NCI-H345 (cell line): Measurements from ENCODE around the gene NOS1.

ENCODE experiments used
- DNase-seq: peaks from one replicate; lab custom pipeline; 2025; lab: John Stamatoyannopoulos, UW

Gene NOS1

DNA sequence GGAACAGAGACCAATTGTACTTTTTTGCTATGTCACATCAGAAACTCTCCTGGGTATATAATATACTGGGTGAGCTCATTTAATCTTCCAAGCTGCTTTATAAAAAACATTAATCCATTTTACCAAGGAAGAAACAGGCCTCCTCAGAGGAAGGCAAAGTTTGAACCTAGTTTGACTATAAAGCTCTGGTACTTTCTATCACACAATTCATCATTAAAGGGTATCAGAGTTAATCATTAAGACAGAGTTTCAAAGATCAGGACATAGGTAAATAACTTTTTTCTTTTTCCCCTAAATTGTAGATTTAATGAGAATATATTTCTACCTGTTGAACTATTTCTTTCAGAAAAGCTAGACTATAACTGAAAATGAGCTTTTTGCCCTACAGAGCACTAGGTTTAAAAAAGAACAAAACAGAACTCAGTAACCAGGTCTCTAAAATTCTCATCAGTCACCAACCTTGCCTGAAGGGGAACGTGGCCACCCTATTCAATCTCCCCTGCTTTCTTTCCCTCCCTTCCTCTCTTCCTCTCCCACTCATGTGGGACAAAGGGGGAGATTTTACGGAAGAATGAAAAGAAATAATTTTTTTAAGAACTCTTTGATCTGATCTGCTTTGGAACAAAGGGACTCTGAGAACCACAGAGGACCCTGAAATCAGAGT is 189.8 kb downstream of the NOS1 start:
- no peak for DNase-seq

DNA sequence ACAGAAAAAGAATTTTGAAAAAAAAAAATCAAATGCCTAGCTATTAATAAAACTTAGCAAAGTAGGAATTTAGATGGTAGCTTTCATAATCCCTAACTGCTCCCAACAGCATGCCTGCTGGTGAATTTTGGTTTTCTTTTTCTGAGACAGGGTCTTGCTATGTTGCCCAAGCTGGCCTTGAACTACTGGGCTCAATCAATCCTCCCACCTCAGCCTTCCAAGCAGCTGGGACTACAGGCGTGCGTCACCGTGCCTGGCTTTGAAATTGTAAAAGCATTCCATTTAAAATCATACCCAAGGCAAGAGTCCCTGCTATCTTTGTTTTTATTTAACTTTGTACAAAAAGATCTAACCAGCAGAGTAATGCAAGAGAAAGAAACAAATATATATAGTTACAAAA is 191.9 kb downstream of the NOS1 start:
- DNase-seq = no peak

DNA sequence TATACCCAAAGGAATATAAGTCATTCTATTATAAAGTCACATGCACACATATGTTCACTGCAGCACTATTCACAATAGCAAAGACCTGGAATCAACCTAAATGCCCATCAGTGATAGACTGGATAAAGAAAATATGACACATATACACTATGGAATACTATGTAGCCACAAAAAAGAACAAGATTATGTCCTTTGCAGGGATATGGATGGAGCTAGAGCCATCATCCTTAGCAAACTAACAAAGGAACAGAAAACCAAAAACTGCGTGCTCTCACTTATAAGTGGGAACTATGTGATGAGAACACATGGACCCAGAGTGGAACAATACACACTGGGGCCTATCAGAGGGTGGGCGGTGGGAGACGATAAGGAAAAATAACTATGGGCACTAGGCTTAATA is 192.4 kb downstream of the NOS1 start:
- no peak for DNase-seq

DNA sequence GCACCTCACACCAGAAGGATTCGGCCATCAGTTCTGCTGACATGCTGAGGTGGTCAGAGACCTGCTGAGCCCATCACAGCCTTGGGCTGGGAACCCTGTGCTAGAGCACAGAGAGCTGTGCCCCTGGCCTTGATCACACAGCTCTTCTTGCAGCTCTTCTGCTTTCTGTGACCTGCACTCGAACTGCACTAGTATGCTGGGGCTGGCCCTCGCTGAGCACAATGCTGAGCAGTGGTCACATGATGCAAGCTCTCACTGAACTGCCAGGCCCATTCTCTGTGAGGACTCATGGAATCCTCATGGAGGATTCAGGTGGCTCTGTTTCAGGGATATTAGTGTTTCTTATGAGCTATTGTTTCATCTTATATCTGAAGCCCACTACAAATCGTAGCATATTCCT is 193.7 kb downstream of the NOS1 start:
- DNase-seq = no peak

DNA sequence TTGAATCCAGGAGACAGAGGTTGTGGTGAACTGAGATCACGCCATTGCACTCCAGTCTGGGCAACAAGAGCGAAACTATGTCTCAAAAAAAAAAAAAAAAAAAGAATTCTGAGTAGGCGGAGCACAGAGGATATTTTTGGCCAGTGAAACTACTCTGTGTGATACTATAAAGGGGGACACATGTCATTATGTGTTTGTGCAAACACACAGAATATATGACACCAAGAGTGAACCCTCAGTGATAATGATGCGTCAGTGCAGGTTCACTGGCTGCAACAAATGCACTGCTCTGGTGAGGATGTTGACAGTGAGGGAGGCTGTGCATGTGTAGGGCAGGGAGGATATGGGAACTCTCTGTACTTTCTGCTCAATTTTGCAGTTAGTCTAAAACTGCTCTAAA is 195.3 kb downstream of the NOS1 start:
- DNase-seq = no peak

DNA sequence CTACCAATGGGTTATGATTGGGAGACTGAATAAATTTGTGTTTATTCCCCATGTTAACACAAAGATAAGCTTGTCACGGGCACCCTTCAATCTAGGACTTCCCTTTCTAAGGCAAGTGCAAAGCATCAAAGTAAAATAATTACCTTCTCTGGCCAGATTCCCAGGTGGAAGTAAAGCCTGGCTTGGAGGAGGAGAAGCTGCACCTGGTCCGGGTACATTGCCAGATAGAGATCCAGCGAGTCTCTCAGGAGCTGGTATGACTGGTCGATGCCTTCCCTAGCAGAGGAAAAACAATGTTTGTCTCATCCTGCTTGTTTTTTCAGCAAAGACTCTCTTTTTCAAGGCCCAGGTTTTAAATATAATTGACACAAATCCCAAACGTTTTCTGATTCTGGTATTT is 196.1 kb downstream of the NOS1 start:
- DNase-seq = no peak

DNA sequence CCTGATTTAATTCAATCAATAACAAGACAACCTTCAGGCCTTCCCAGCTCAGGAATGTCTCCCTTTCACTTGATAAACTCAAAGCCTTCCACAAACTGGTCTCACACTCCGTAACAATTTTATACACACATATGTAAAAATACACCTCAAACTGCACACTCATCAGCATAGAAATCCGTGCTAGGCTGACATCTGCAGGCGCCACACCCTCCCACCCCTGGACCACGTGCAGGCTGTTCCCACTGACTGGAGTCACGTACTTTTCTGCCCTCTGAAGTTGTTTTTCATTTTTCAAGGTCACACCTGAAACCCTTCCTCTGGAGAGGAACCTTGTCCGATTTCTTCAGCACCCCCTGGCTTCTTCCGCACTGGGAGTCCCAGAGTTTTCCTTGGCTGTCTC is 198.8 kb downstream of the NOS1 start:
- no peak for DNase-seq

DNA sequence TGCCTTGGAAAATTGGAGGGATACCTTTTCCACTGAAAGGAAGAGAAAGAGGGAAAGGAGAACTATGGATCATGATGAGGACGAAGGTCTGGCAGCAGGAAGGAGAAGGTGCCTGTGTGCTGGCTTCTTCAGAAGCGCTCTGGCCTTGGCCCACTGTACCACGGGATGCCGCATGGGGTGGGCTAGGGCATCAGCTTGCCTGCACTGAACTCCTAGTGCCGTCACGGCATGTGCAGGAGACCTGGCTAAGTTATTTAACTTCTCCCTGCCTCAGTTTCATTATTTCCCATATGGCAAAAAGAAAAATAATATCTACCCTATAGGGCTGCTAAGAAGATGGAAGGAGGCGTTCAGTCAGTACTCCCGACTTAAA is 199.3 kb downstream of the NOS1 start:
- DNase-seq = no peak

DNA sequence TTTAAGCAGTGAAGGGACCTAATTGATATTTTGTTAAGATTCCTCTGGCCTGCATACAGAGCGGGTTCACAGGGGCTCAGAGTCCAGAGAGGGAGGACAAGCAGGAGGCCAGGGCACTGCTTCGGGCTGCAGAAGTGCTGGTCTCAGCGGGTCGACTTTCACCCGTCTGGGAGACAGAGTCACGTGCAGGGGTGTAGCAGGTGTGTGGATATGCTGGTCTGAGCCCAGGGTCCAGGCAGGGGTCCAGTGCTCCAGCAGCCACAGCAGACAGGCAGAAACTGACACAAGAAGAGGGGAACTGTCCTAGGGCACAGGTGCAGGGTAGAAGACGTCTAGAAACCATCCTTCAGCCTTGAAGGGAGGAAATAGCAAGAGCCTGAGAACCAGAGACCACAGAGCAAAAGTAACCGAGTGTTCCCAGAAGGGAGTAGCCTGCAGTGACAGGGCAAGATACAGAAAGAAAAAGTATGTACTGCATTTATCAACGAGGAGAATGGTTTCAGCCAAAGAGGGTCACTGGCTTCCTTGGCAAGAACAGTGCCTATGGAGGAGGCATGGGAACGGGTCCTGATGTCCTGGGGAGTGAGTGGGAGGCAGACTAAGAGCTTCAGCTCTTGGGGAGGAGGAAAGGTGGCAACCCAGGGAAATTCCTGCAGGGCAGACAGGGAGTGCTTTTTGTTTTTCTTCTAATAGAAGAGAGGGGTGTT is 199.8 kb downstream of the NOS1 start:
- no peak for DNase-seq

DNA sequence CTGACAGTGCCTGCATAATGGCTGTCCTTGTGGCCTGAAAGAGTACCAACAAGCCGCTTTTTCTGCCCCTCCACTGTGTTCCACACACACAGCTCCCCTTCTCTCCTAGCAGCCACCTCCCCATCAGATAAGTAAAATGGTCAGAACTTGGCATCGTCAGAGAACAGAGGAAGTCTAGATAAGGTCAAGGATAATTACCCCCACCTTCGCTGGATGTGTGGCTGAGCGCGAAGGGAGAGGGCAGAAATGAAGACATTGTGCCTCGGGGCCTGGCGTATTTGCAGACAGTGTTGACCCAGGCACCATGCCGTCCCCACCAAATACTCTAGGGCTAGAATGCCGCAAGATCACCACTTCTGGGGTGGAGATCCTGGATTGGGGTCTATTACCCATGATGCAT is 201.8 kb downstream of the NOS1 start:
- no peak for DNase-seq

DNA sequence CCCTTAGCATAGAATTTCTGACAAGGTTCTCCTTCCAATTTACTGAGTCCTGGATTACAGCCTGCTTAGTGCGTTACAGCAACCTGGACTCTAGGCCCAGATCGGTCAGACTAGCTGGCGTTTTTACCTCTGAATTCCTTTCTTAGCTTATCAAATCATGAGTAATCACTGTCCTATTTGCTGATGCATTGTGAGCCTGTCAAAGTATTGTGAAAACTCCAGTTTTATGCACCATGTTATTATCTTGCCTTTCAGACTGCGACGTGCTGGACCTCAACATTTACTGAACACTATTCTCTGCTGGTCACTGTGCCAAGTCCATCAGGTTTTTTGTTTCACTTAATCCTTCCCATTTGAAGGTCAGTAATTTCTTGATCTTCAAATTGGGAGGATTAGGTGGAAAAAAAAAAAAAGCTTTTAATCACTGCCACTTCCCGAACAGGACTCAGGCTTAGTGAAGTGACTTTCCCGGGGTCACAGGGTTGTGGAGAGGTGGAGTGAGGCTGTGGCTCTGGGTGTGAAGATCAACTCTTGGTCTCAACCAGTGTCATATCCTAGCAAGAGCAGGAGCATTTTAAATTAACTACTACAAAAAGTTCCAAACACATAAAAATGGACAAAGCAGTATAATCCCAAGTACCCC is 202.4 kb downstream of the NOS1 start:
- no peak for DNase-seq
